DOHH2 (cell line): ENCODE data around the gene CMSS1.

Experiments
- H3F3A ChIP-seq: fragments of 200-600 bp; sonication (generic), shearing (Covaris generic); 2 replicates; pipeline ENCODE4 v1.6.0; 2016; ENCODE audit warnings: antibody characterized with exemption, mild to moderate bottlenecking; ENCODE audit not compliant: control insufficient read depth, insufficient read depth
- H3K27ac ChIP-seq: fragments of 200-600 bp; sonication (generic); 2 replicates; pipeline ENCODE4 v1.5.1; 2014; ENCODE audit warnings: low read depth, mild to moderate bottlenecking, low read length, moderate library complexity
- H3K27me3 ChIP-seq: fragments of 200-600 bp; sonication (generic); 2 replicates; pipeline ENCODE4 v1.6.1; 2014; ENCODE audit warnings: mild to moderate bottlenecking, low read length, mixed read lengths; ENCODE audit not compliant: control insufficient read depth
- H3K36me3 ChIP-seq: fragments of 200-600 bp; sonication (generic); 2 replicates; pipeline ENCODE4 v1.6.1; 2014; ENCODE audit warnings: mild to moderate bottlenecking, low read length, moderate library complexity, mixed read lengths; ENCODE audit not compliant: control insufficient read depth
- H3K4me1 ChIP-seq: fragments of 200-600 bp; sonication (generic); 2 replicates; pipeline ENCODE4 v1.6.1; 2014; ENCODE audit warnings: mild to moderate bottlenecking, low read length, mixed read lengths; ENCODE audit not compliant: control insufficient read depth
- H3K4me2 ChIP-seq: fragments of 200-600 bp; sonication (generic); 2 replicates; pipeline ENCODE4 v1.6.0; 2014; ENCODE audit warnings: mild to moderate bottlenecking, low read length, moderate library complexity
- H3K4me3 ChIP-seq: fragments of 200-600 bp; sonication (generic); 2 replicates; pipeline ENCODE4 v1.5.1; 2014; ENCODE audit warnings: mild to moderate bottlenecking, low read length, mixed read lengths
- H3K79me2 ChIP-seq: fragments of 200-600 bp; sonication (generic); 2 replicates; pipeline ENCODE4 v1.6.1; 2014; ENCODE audit warnings: mild to moderate bottlenecking, low read length, mixed read lengths; ENCODE audit not compliant: control insufficient read depth
- H3K9me2 ChIP-seq: fragments of 200-600 bp; sonication (generic); replicated peaks from 2 replicates; pipeline ENCODE4 v1.6.1; 2014; ENCODE audit warnings: mild to moderate bottlenecking, low read length, mixed read lengths; ENCODE audit not compliant: control insufficient read depth
- H3K9me3 ChIP-seq: fragments of 200-600 bp; sonication (generic); 2 replicates; pipeline ENCODE4 v1.6.1; 2014; ENCODE audit warnings: antibody characterized with exemption, low read length, mixed read lengths; ENCODE audit not compliant: control insufficient read depth, insufficient read depth
- H4K20me1 ChIP-seq: fragments of 200-600 bp; sonication (generic); 2 replicates; pipeline ENCODE4 v1.6.0; 2014; ENCODE audit warnings: low read depth, mild to moderate bottlenecking, antibody characterized with exemption, low read length, moderate library complexity; ENCODE audit not compliant: control insufficient read depth, insufficient read depth
- EZH2phosphoT487 ChIP-seq: fragments of 200-600 bp; sonication (generic); IDR thresholded peaks from 2 replicates; pipeline ENCODE4 v1.6.1; 2017; ENCODE audit warnings: borderline replicate concordance, mild to moderate bottlenecking, antibody characterized with exemption, low read length, moderate library complexity, mixed read lengths
- TF ChIP-seq, protein P1 (sequence below): fragments of 200-600 bp; sonication (generic); IDR thresholded peaks from one replicate; pipeline ENCODE4 v1.5.1; 2014; ENCODE audit warnings: antibody characterized with exemption, mild to moderate bottlenecking, low read depth, low read length; ENCODE audit not compliant: poor library complexity, severe bottlenecking

CMSS1 gene

DNA sequence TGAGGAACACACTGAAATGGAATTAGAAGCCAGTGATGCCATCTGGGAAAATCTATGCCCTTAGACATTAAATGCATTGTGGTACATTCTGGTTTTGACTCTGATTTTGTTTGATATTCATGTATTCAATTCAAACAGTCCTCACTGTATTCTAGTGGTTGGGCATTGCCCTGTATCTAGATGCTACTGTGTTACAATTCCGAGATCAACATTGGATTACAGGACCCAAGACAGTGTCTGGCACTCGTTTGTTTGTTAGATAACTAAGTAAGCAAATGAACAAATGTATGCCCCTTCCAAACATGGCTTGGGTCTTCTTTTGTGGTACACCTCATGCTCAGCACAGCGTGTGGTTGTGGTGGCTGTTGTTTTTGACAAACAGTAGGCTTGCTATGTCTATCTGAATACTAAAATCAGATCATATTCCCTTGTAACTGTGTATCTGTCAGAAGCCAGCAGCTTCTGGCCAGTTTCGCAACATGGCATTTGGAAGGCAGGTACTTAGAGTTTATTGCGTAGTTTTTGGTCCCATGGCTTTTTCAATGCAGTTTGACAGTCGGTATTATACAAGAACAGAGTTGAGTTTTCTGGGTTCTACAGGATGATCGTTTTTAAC is 290.9 kb downstream of the CMSS1 start:
- Histone ChIP-seq H3K36me3 (no peaks in the 10 kb centered on the region), H3K27ac (no peak overlapping the region), H3K9me2 (no peaks in the 10 kb centered on the region), H3K27me3 (no peaks in the 10 kb centered on the region), H3K4me3 (no peak overlapping the region), H3K4me1 (peaks cover 35% of the 10 kb centered on the region), H3K79me2 (no peaks in the 10 kb centered on the region), H4K20me1 (no peaks in the 10 kb centered on the region), H3F3A (no peaks in the 10 kb centered on the region), H3K4me2 (no peak overlapping the region), H3K9me3 (no peaks in the 10 kb centered on the region)
- TF ChIP-seq, protein P1, sequence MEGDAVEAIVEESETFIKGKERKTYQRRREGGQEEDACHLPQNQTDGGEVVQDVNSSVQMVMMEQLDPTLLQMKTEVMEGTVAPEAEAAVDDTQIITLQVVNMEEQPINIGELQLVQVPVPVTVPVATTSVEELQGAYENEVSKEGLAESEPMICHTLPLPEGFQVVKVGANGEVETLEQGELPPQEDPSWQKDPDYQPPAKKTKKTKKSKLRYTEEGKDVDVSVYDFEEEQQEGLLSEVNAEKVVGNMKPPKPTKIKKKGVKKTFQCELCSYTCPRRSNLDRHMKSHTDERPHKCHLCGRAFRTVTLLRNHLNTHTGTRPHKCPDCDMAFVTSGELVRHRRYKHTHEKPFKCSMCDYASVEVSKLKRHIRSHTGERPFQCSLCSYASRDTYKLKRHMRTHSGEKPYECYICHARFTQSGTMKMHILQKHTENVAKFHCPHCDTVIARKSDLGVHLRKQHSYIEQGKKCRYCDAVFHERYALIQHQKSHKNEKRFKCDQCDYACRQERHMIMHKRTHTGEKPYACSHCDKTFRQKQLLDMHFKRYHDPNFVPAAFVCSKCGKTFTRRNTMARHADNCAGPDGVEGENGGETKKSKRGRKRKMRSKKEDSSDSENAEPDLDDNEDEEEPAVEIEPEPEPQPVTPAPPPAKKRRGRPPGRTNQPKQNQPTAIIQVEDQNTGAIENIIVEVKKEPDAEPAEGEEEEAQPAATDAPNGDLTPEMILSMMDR, result no peak
- no peak for TF ChIP-seq EZH2phosphoT487

DNA sequence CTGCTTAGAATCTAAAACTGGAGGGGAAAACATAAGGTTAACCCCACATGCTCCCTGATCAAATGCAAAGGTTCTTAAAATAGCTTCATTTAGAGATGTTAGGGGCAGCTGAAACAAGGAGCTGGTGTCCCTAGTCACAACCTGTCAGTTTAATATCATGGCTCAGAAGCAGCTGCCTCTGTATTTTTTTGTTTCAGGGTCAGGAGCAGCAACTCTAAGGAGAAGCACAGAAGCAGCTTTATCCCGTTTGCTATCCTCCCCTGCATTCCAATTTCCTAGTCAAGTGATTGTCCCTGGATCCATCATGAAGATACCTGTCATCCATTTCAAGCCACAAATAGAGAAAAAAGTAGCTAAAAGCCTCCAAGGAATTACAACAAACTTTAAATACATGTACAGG is 292.5 kb downstream of the CMSS1 start:
- Histone ChIP-seq H3K27me3 (no peaks in the 10 kb centered on the region), H3K4me2 (no peak overlapping the region), H3K79me2 (no peaks in the 10 kb centered on the region), H3K9me2 (no peaks in the 10 kb centered on the region), H3F3A (no peaks in the 10 kb centered on the region), H3K36me3 (no peaks in the 10 kb centered on the region), H3K9me3 (no peaks in the 10 kb centered on the region), H3K4me1 (peaks cover 19% of the 10 kb centered on the region), H3K27ac (no peak overlapping the region), H3K4me3 (no peak overlapping the region), H4K20me1 (no peaks in the 10 kb centered on the region)
- TF ChIP-seq, protein P1, result no peak
- no peak for TF ChIP-seq EZH2phosphoT487

DNA sequence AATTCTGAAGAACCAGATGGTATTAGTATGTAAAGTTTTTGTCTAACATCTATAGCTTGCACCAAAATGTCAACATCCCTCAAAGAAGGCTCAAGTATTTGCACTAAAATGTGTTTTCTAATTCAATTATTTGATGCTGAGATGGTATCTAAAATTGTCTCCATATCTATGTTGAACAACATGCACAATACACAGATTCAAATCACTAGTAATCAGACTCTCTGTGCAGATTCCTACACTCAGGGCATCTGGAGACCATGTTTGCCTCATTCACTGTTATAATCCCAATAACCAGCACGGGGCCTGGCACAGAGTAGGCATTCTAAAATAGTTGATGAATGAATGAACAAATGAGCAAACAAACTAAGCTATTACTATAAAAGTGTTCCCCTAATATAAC is 294.1 kb downstream of the CMSS1 start:
- Histone ChIP-seq H3K27me3 (no peaks in the 10 kb centered on the region), H3K27ac (no peak overlapping the region), H3K4me1 (peaks cover 3% of the 10 kb centered on the region), H3K36me3 (no peaks in the 10 kb centered on the region), H3K9me2 (no peaks in the 10 kb centered on the region), H3F3A (no peaks in the 10 kb centered on the region), H3K4me2 (no peak overlapping the region), H4K20me1 (no peaks in the 10 kb centered on the region), H3K79me2 (no peaks in the 10 kb centered on the region), H3K4me3 (no peak overlapping the region), H3K9me3 (no peaks in the 10 kb centered on the region)
- TF ChIP-seq, protein P1, result no peak
- no peak for TF ChIP-seq EZH2phosphoT487
